Regular cardiac myocyte (primary cell): ENCODE data around the gene SHROOM2. TPM values are rescaled to one million over a fixed set of nuclear protein-coding genes. Genes with fewer than 3 reads are reported as not detected.

Experiments used
- total RNA-seq: library from RNA; depleted of rRNA; stranded (reverse); fragments of >200 nt; gene quantifications from 2 replicates; pipeline ENCODE4 v1.2.3, GENCODE V29; 2014

Gene SHROOM2, protein sequence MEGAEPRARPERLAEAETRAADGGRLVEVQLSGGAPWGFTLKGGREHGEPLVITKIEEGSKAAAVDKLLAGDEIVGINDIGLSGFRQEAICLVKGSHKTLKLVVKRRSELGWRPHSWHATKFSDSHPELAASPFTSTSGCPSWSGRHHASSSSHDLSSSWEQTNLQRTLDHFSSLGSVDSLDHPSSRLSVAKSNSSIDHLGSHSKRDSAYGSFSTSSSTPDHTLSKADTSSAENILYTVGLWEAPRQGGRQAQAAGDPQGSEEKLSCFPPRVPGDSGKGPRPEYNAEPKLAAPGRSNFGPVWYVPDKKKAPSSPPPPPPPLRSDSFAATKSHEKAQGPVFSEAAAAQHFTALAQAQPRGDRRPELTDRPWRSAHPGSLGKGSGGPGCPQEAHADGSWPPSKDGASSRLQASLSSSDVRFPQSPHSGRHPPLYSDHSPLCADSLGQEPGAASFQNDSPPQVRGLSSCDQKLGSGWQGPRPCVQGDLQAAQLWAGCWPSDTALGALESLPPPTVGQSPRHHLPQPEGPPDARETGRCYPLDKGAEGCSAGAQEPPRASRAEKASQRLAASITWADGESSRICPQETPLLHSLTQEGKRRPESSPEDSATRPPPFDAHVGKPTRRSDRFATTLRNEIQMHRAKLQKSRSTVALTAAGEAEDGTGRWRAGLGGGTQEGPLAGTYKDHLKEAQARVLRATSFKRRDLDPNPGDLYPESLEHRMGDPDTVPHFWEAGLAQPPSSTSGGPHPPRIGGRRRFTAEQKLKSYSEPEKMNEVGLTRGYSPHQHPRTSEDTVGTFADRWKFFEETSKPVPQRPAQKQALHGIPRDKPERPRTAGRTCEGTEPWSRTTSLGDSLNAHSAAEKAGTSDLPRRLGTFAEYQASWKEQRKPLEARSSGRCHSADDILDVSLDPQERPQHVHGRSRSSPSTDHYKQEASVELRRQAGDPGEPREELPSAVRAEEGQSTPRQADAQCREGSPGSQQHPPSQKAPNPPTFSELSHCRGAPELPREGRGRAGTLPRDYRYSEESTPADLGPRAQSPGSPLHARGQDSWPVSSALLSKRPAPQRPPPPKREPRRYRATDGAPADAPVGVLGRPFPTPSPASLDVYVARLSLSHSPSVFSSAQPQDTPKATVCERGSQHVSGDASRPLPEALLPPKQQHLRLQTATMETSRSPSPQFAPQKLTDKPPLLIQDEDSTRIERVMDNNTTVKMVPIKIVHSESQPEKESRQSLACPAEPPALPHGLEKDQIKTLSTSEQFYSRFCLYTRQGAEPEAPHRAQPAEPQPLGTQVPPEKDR (N-terminal part only)
- 0.19 and 0.28 TPM in 2 replicates for total RNA-seq

DNA sequence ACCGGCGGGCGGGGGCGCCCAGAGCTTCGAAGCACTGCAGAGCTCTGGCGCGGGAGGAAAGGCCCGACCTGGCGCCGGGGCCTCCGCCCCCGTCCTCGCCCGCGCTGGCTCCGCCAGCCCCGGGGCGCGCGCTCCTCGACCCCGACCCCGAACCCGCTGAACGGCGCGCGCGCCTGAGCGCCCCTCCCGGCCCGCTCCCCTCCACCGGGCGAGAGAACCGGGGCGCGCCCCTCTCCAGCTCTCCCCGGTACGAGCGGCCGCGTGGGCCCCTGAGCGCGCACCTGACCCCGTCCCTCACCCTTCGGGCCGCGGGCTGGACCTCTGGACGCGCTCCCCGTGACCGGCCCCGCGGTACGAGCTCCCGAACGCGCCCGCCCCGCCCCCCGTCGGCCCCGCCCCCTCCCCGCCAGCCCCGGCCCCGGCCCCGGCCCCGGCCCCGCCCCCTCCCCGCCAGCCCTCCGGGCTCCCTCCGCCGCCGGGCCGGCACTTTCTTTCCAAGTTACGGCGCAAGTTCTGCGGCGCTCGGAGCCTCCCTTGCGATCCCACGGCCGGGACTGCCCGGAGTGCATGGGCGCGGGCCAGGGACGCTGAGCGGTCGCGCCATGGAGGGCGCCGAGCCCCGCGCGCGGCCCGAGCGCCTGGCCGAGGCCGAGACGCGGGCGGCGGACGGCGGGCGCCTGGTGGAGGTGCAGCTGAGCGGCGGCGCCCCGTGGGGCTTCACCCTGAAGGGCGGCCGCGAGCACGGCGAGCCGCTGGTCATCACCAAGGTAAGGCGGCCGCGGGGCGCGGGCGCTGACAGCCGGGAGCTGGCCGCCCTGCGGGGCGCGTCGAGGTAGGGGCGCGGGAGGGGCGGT is at the start of gene SHROOM2:
SHROOM2 (plus strand) TSS at position 486 of the 854 bp plus-strand sequence; CDS start at position 603, 117 bp downstream.

DNA sequence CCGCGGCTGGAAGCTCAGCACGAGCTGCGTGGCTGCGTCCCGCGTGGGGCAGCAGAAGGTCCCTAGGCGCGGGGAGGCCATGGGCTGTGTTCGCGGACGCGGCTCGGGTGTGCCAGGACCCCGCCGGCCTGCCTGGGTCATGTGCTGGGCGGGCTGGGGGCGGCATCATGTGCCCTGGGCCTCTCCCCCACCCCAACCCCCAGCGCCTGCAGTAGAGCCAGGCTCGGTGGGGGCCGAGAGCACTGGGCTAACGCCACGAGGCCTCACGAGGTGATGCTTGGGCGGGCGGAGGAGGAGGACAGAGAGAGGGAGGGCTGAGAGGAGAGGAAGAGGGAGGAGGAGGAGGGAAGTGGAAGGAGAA is 20.5 kb upstream of the SHROOM2 start, which contains the start of gene GPR143:
GPR143 (minus strand) TSS at position 111 of the 361 bp plus-strand sequence; CDS start at position 81, 30 bp downstream.

DNA sequence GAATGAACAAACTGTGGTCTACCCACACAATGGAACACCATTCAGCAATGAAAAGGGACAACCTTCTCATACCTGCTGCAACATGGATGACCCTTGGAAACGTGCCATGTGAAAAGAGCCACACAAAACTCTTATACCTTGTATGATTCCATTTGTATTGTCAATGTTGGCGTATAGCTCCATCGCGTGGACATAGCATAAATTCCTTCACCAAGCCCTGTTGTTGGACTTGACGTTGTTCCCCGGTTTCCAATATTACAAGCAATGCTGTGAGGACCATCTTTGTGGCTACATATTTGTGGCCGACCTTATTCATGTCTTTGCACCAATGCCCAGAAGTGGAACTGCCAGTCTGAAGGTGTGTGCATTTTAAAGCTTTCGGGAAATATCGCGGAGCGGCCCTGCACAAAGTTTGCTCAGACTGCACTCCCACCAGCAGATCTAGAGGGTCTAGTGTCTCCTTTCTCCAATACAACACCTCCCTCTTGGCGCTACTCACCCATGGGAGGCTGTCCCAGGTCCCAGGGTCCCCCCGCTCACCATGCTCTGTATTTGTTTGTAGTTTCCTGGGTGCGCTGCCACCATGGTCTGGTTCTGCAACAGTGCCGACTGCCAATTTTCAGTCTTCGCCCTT is 180.7 kb downstream of the SHROOM2 start, which contains the start of gene CLDN34:
CLDN34 (plus strand) TSS at position 584 of the 634 bp plus-strand sequence; CDS start at position 584, 0 bp downstream.

Other genes with a start within 250 kb of the SHROOM2 start
- gene GPR143, start 20.6 kb upstream of the SHROOM2 start, total RNA-seq, result under 0.01 and 0.19 TPM in 2 replicates
- not detected in 2 replicates for gene CLDN34, start 180.9 kb downstream of the SHROOM2 start, total RNA-seq